Stimulated activated CD8-positive, alpha-beta memory T cell treated with anti-CD3 and anti-CD28 coated beads, Interleukin-15, amount 100 ng/mL, for 1 hour (primary cell): Measurements from ENCODE around the gene DNAJC12.
A peak's percentile ranks its signal among the peaks of the same experiment; 100 is the strongest.
"Not testable (repeated sequence)": the region's sequence is repeated elsewhere in the genome, so short reads cannot be mapped to it uniquely, and the experiment has no call there.

ENCODE experiments used
- DNase-seq: peaks from one replicate; pipeline ENCODE4 v3.0.0-alpha.2; 2020; ENCODE audit warnings: low read depth

Gene DNAJC12

DNA sequence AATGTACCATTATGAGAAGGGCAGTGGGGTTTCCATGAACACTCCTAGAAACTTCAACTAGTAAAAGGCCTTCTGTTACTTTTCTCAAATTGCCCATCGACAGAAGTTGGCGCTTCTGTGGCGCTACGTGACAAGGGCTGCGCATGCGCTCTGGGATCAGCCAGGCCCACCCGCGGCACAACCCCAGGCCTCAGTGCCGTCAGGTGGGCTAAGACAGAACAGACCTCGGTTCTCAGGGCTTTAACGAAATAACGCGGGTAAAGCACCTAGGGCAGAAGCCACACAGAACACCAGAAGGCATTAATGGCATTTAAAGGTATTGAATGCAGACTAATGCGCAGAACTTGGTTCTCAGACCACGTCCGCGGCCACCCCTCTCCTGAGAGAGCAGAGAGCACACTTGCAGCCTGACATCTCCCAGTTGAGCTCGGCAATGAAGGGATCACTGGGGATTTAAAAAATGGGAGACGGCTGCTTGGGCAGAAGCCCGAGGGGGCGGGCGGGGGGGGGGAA is 74.4 kb downstream of the DNAJC12 start:
- peak; percentile 64 for DNase-seq

DNA sequence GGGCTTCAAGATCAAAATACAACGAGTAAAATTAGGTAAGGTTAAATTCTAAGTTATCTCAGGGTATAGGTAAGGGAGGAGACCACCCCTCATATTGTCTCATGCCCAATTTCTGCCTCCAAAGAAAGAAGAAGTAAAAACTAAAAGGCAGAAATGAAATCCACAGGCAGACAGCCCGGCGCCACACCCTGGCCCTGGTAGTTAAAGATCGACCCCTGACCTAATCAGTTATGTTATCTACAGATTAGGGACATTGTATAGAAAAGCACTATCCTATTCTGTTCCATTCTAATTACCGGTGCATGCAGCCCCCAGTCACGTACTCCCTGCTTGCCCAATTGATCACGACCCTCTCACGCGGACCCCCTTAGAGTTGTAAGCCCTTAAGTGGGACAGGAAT is 75.4 kb downstream of the DNAJC12 start:
- not testable (repeated sequence) for DNase-seq

DNA sequence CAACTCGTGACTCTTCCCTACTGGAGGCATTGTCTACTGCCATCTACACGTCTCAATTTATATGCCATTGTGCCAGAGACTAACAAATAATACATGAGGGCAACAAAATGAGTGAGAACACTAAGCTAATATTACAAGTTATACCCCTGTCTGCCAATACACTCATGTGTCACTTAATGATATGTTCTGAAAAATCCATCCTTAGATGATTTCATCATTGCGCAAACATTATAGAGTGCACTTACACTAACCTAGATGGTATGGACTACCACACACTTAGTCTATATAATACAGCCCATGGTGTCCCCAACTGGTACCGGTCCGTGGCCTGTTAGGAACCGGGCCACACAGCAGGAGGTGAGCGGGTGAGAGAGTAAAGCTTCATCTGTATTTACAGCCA is 77.7 kb downstream of the DNAJC12 start:
- no peak for DNase-seq
